K562 (cell line): ENCODE measurements around the gene DBT. TPM values are rescaled to one million over a fixed set of nuclear protein-coding genes. Genes with fewer than 3 reads are reported as not detected.

Experiments used
- ARID1B ChIP-seq: fragments of 450-650 bp; IDR thresholded peaks from 2 replicates; pipeline ENCODE4 v1.6.1; 2016; ENCODE audit warnings: antibody characterized with exemption, mild to moderate bottlenecking, inconsistent platforms
- CBFA2T2 ChIP-seq: fragments of 450-650 bp; conservative IDR thresholded peaks from 2 replicates; pipeline ENCODE4 v1.6.1; 2017; ENCODE audit warnings: mild to moderate bottlenecking
- CBX2 ChIP-seq: fragments of 200-600 bp; sonication (generic); IDR thresholded peaks from one replicate; pipeline ENCODE4 v1.6.1; 2012; ENCODE audit warnings: mild to moderate bottlenecking, low read length, inconsistent platforms; ENCODE audit not compliant: insufficient read depth, poor library complexity, severe bottlenecking
- CCNT2 ChIP-seq: IDR thresholded peaks from 2 replicates; pipeline ENCODE4 v1.6.1; 2011; ENCODE audit warnings: borderline replicate concordance, low read depth, mild to moderate bottlenecking, moderate library complexity, mixed read lengths, low read length; ENCODE audit not compliant: insufficient read length; ENCODE audit errors: extremely low read depth
- CREBBP ChIP-seq: IDR thresholded peaks from one replicate; pipeline ENCODE4 v1.6.1; 2012; ENCODE audit warnings: low read depth, mild to moderate bottlenecking, control low read depth, inconsistent platforms, low read length
- DACH1 ChIP-seq: fragments of 450-650 bp; IDR thresholded peaks from 2 replicates; pipeline ENCODE4 v1.6.1; 2018; ENCODE audit not compliant: partially characterized antibody
- FOXP4 ChIP-seq: sonication (generic); formaldehyde crosslinking; IDR thresholded peaks from 2 replicates; pipeline ENCODE4 v1.8.0; 2022; ENCODE audit warnings: mild to moderate bottlenecking, missing genetic modification reagents, borderline replicate concordance
- MTA1 ChIP-seq: fragments of 450-650 bp; IDR thresholded peaks from 2 replicates; pipeline ENCODE4 v1.6.1; 2017; ENCODE audit warnings: borderline replicate concordance
- RFX7 ChIP-seq: fragments of 250-450 bp; sonication (Bioruptor Pico); IDR thresholded peaks from 2 replicates; pipeline ENCODE4 v1.5.1; 2021; ENCODE audit warnings: mild to moderate bottlenecking
- SMARCA5 ChIP-seq: fragments of 450-650 bp; IDR thresholded peaks from 2 replicates; pipeline ENCODE4 v1.6.1; 2016
- ZNF263 ChIP-seq: sonication (generic); formaldehyde crosslinking; IDR thresholded peaks from 2 replicates; pipeline ENCODE4 v1.8.0; 2022; ENCODE audit warnings: mild to moderate bottlenecking, missing genetic modification reagents, borderline replicate concordance
- polyA plus RNA-seq, 8 experiments: library from polyadenylated mRNA; depleted of rRNA in 4 of 8; stranded (reverse) in 5 of 8; unstranded in 3 of 8; fragments of >200 nt; fragmentation: Nextera tagmentation in 2 of 8; fragmentation: Illumina TruSeq in 1 of 8; extraction: Ambion mirVana in 2 of 8; extraction: Trizol in 1 of 8; gene quantifications; 2 replicates each; pipeline versions ENCODE4 v1.2.1 to v1.2.3, GENCODE V29; 2011 to 2014; ENCODE audit warnings: inconsistent platforms in 1 of 8, missing spikeins in 1 of 8
- total RNA-seq, 7 experiments: library from RNA; depleted of rRNA in 6 of 7; stranded (reverse); fragments of >200 nt in 6 of 7; fragmentation: Illumina TruSeq in 2 of 7; extraction: Trizol in 2 of 7; gene quantifications; 2 replicates each; pipeline versions ENCODE4 v1.2.1 to v1.2.3, GENCODE V29; 2011 to 2021; ENCODE audit warnings: low replicate concordance in 1 of 7
- TF ChIP-seq, protein P1 (sequence below): fragments of 250-450 bp; sonication (Bioruptor Pico); IDR thresholded peaks from 2 replicates; pipeline ENCODE4 v1.5.0; 2021; ENCODE audit warnings: mild to moderate bottlenecking, borderline replicate concordance
- TF ChIP-seq, protein P2 (sequence below): sonication (generic); formaldehyde crosslinking; IDR thresholded peaks from 2 replicates; pipeline ENCODE4 v1.9.0; 2022; ENCODE audit warnings: mild to moderate bottlenecking, missing genetic modification reagents
- TF ChIP-seq, protein P3 (sequence below): sonication (generic); formaldehyde crosslinking; IDR thresholded peaks from 2 replicates; pipeline ENCODE4 v1.4.0; 2020; ENCODE audit warnings: mild to moderate bottlenecking, missing genetic modification reagents
- TF ChIP-seq, protein P4 (sequence below): IDR thresholded peaks from 2 replicates; pipeline ENCODE4 v1.6.1; 2011; ENCODE audit warnings: borderline replicate concordance, low read depth, mild to moderate bottlenecking, moderate library complexity, low read length; ENCODE audit not compliant: insufficient read depth, poor library complexity, severe bottlenecking

The DBT gene
- total and polyA plus RNA-seq, 9 of the 15 experiments (the other 6 are each of a cell fraction or from before 2014, with no cell fraction given), result 2.7 to 13.5 (median 7.3) TPM

- TF ChIP-seq, protein P1, sequence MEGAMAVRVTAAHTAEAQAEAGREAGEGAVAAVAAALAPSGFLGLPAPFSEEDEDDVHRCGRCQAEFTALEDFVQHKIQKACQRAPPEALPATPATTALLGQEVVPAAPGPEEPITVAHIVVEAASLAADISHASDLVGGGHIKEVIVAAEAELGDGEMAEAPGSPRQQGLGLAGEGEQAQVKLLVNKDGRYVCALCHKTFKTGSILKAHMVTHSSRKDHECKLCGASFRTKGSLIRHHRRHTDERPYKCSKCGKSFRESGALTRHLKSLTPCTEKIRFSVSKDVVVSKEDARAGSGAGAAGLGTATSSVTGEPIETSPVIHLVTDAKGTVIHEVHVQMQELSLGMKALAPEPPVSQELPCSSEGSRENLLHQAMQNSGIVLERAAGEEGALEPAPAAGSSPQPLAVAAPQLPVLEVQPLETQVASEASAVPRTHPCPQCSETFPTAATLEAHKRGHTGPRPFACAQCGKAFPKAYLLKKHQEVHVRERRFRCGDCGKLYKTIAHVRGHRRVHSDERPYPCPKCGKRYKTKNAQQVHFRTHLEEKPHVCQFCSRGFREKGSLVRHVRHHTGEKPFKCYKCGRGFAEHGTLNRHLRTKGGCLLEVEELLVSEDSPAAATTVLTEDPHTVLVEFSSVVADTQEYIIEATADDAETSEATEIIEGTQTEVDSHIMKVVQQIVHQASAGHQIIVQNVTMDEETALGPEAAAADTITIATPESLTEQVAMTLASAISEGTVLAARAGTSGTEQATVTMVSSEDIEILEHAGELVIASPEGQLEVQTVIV (CRISPR knock-in tag), result no peak
- no peak for TF ChIP-seq RFX7 (CRISPR knock-in tag)
- no peak for TF ChIP-seq SMARCA5
- 0 out of 2 replicates have a peak, but pooled peaks have one; percentile 20 for TF ChIP-seq MTA1
- TF ChIP-seq, protein P2, sequence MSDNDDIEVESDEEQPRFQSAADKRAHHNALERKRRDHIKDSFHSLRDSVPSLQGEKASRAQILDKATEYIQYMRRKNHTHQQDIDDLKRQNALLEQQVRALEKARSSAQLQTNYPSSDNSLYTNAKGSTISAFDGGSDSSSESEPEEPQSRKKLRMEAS (CRISPR knock-in tag), result no peak; the same call in 1 of the 2 replicates
- TF ChIP-seq ZNF263 (CRISPR knock-in tag), result no peak
- TF ChIP-seq, protein P3, sequence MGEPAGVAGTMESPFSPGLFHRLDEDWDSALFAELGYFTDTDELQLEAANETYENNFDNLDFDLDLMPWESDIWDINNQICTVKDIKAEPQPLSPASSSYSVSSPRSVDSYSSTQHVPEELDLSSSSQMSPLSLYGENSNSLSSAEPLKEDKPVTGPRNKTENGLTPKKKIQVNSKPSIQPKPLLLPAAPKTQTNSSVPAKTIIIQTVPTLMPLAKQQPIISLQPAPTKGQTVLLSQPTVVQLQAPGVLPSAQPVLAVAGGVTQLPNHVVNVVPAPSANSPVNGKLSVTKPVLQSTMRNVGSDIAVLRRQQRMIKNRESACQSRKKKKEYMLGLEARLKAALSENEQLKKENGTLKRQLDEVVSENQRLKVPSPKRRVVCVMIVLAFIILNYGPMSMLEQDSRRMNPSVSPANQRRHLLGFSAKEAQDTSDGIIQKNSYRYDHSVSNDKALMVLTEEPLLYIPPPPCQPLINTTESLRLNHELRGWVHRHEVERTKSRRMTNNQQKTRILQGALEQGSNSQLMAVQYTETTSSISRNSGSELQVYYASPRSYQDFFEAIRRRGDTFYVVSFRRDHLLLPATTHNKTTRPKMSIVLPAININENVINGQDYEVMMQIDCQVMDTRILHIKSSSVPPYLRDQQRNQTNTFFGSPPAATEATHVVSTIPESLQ (CRISPR knock-in tag), result no peak
- TF ChIP-seq CREBBP, result no peak
- no peak for TF ChIP-seq FOXP4 (CRISPR knock-in tag)
- TF ChIP-seq ARID1B, result peak; percentile 66
- no peak for TF ChIP-seq DACH1
- TF ChIP-seq CBX2, result no peak
- TF ChIP-seq CBFA2T2, result no peak
- TF ChIP-seq, protein P4, sequence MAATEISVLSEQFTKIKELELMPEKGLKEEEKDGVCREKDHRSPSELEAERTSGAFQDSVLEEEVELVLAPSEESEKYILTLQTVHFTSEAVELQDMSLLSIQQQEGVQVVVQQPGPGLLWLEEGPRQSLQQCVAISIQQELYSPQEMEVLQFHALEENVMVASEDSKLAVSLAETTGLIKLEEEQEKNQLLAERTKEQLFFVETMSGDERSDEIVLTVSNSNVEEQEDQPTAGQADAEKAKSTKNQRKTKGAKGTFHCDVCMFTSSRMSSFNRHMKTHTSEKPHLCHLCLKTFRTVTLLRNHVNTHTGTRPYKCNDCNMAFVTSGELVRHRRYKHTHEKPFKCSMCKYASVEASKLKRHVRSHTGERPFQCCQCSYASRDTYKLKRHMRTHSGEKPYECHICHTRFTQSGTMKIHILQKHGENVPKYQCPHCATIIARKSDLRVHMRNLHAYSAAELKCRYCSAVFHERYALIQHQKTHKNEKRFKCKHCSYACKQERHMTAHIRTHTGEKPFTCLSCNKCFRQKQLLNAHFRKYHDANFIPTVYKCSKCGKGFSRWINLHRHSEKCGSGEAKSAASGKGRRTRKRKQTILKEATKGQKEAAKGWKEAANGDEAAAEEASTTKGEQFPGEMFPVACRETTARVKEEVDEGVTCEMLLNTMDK, result no peak
- TF ChIP-seq CCNT2, result no peak
Measured at GRCh38 chr1:100246738-100247137, 2.9 kb downstream of the DBT start (continued).
